Measurements from ENCODE around the gene ALDH1B1. TPM values are rescaled to one million over a fixed set of nuclear protein-coding genes. Genes with fewer than 3 reads are reported as not detected.

The ALDH1B1 gene
- total and polyA plus RNA-seq, 9 of the 15 experiments (the other 6 are each of a cell fraction or from before 2014, with no cell fraction given), result 8.6 to 46.5 (median 30.8) TPM

GRCh38 chr9:38439291-38439915 is 46.9 kb downstream of the ALDH1B1 start:
- H3K4me1 ChIP-seq (replicated peaks in 1 of 2; ENCODE audit: control insufficient read depth in 2 of 2, insufficient read depth in 2 of 2, low read length in 2 of 2), result no peaks in the 10 kb centered on the region
- intact Hi-C loops (cut with micrococcal nuclease) (no loop called here), in situ Hi-C loops (cut with MboI) (no loop called here)
- ChIA-PET CTCF (ENCODE audit: low intra/inter-chr PET ratio) (no interaction called here), POLR2A (interaction anchor here (0.5 kb wide), 1 partner anchor 687 kb away, joined by 3 read pairs; no protein-coding TSS in a partner anchor)
- no peak overlapping the region for H3K9ac ChIP-seq (ENCODE audit: insufficient read depth in 1 of 2, low read depth in 2 of 2, low read length in 2 of 2)
- no peak for FAIRE-seq
- H3K9me1 ChIP-seq (ENCODE audit: control insufficient read depth, insufficient read depth, low read length), result no peaks in the 10 kb centered on the region
- no peaks in the 10 kb centered on the region for H3K79me2 ChIP-seq (ENCODE audit: control insufficient read depth, insufficient read depth, low read length)
- H2AFZ ChIP-seq (ENCODE audit: low read depth, low read length), result no peak overlapping the region
- no TSS peak for BruUV-seq (replicated peaks)
- no peaks in the 10 kb centered on the region for H3K9me3 ChIP-seq (replicated peaks; ENCODE audit: control insufficient read depth, insufficient read depth, low read depth, low read length)
- TF ChIP-seq RBM39 (optimal IDR thresholded peaks at IDR 0.05; ENCODE audit: low read depth, low read length), result no peak
- TF ChIP-seq SMC3 (conservative IDR thresholded peaks at IDR 0.05; ENCODE audit: insufficient read depth, low read depth, low read length), result no peak
- no peak for TF ChIP-seq TEAD2 (tag; IDR thresholded peaks at IDR 0.05)
- no peak for TF ChIP-seq CTBP1 (IDR thresholded peaks at IDR 0.05; ENCODE audit: borderline replicate concordance)
- TF ChIP-seq ZNF311 (CRISPR knock-in tag; IDR thresholded peaks at IDR 0.05), result no peak
- no peak for TF ChIP-seq SMARCA5 (IDR thresholded peaks at IDR 0.05)
- TF ChIP-seq TCFL5 (CRISPR knock-in tag; conservative IDR thresholded peaks at IDR 0.05), result no peak
- no peak for TF ChIP-seq CCNT2 (IDR thresholded peaks at IDR 0.05; ENCODE audit: borderline replicate concordance, extremely low read depth, insufficient read length, low read depth, low read length)
- TF ChIP-seq CHD1 (IDR thresholded peaks at IDR 0.05; ENCODE audit: low read length), result no peak
- TF ChIP-seq ZNF551 (CRISPR knock-in tag; IDR thresholded peaks at IDR 0.05), result no peak
- DNase-seq (ENCODE audit: extremely low read depth in 1 of 4, low spot score in 3 of 4), result no peak
- 0% methylated on average over 2 of the region's 3 CpGs for WGBS (ENCODE audit: insufficient coverage, low coverage, missing lambda C conversion rate)
- no peak overlapping the region for H3K27ac ChIP-seq (ENCODE audit: extremely low read depth, low read depth, low read length)
- no peak for ATAC-seq
- 0 out of 2 replicates have a peak, but pooled peaks cover 2% of the 10 kb centered on the region for H4K20me1 ChIP-seq (replicated peaks; ENCODE audit: control insufficient read depth, insufficient read depth, low read length)
- no peak overlapping the region for H3K4me3 ChIP-seq
- peaks cover 0 to 26% of the 10 kb centered on the region in 2 experiments; a peak in 3 of 5 replicates for H3K27me3 ChIP-seq (ENCODE audit: control insufficient read depth in 2 of 2, insufficient read depth in 2 of 2, low read length in 2 of 2)
- no peak overlapping the region for H3K4me2 ChIP-seq (ENCODE audit: insufficient read depth, low read length)
- H3K36me3 ChIP-seq (ENCODE audit: control insufficient read depth, insufficient read depth, low read length), result no peaks in the 10 kb centered on the region
